K562 (cell line): ENCODE measurements around the gene PKD1L1.

Experiments used
- CREB1 ChIP-seq, 2 experiments: sonication (generic) in 1 of 2; formaldehyde crosslinking in 1 of 2; IDR thresholded peaks; 2 replicates each; pipeline versions ENCODE4 v1.6.1 to v1.8.0; 2012 to 2022; ENCODE audit warnings: inconsistent platforms in 1 of 2, mild to moderate bottlenecking in 1 of 2, missing genetic modification reagents in 1 of 2, moderate library complexity in 1 of 2
- CTCF ChIP-seq, 3 experiments: IDR thresholded peaks in 2 of 3; conservative IDR thresholded peaks in 1 of 3; 2 replicates each; pipeline ENCODE4 v1.5.1; 2011 to 2012; ENCODE audit warnings: low read length in 3 of 3, mild to moderate bottlenecking in 3 of 3, control low read depth in 2 of 3, improper control_type of control experiment in 1 of 3, inconsistent platforms in 1 of 3, low read depth in 1 of 3, mixed read lengths in 1 of 3, moderate library complexity in 1 of 3; ENCODE audit not compliant: insufficient read depth in 2 of 3
- KAT8 ChIP-seq: fragments of 450-650 bp; IDR thresholded peaks from 2 replicates; pipeline ENCODE4 v1.6.1; 2016; ENCODE audit warnings: low read depth, mild to moderate bottlenecking
- MIER1 ChIP-seq: fragments of 450-650 bp; IDR thresholded peaks from 2 replicates; pipeline ENCODE4 v1.6.1; 2016; ENCODE audit warnings: antibody characterized with exemption, mild to moderate bottlenecking, low read depth
- PKNOX1 ChIP-seq: fragments of 450-650 bp; IDR thresholded peaks from 2 replicates; pipeline ENCODE4 v1.6.1; 2016
- PYGO2 ChIP-seq: fragments of 450-650 bp; IDR thresholded peaks from 2 replicates; pipeline ENCODE4 v1.6.1; 2016; ENCODE audit warnings: mild to moderate bottlenecking, missing genetic modification characterization, moderate library complexity, missing compliant biosample characterization
- RBM39 ChIP-seq: fragments of 200-400 bp; formaldehyde crosslinking; optimal IDR thresholded peaks from 2 replicates; pipeline ENCODE3; 2018; ENCODE audit warnings: low read depth, low read length
- TCF3 ChIP-seq: sonication (generic); formaldehyde crosslinking; IDR thresholded peaks from 2 replicates; pipeline ENCODE4 v1.4.0; 2020; ENCODE audit warnings: mild to moderate bottlenecking, missing genetic modification reagents
- ZNF695 ChIP-seq: fragments of 450-650 bp; formaldehyde crosslinking; IDR thresholded peaks from 2 replicates; pipeline ENCODE4 v1.4.0; 2020; ENCODE audit warnings: mild to moderate bottlenecking, moderate library complexity

GRCh38 chr7:47937711-47938573, 10.3 kb downstream of the PKD1L1 start:
- TF ChIP-seq TCF3 (CRISPR knock-in tag), result no peak
- no peak for TF ChIP-seq PKNOX1
- no peak for TF ChIP-seq RBM39
- no peak for TF ChIP-seq ZNF695
- TF ChIP-seq CTCF (IDR thresholded peaks at IDR 0.05 in 2 of 3, conservative IDR thresholded peaks at IDR 0.05 in 1 of 3; ENCODE audit: insufficient read depth in 2 of 3, low read depth in 1 of 3, low read length in 3 of 3), result no peak
- no peak for TF ChIP-seq MIER1
- TF ChIP-seq KAT8, result no peak
- no peak for TF ChIP-seq PYGO2 (tag)
- TF ChIP-seq CREB1 (IDR thresholded peaks at IDR 0.05), result no peak
- TF ChIP-seq CREB1 (CRISPR knock-in tag; IDR thresholded peaks at IDR 0.05), result no peak
